ENCODE data around the gene GTPBP2.

GTPBP2 gene

DNA sequence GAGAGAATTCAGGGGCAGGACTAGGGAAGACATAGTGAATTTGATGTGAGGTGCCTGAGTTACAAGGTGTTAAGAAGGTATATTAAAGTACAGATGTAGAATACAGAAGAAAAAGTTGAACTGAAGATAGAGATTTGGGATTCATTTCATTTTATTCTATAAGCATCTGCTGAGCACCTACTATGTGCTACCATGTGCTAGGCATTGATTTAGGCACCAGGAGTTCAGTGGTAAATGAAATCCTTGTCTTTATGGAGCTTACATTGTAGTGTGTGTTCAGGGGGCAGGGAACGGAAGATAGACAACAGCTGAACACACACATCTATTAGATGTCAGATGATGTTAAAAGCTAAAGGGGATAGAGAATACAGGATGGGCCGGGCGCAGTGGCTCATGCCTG lies 18.5 kb upstream of the GTPBP2 start:
- H3K4me3 ChIP-seq (ENCODE audit: low read depth, low read length): no peak overlapping the region
- TF ChIP-seq, protein P1, sequence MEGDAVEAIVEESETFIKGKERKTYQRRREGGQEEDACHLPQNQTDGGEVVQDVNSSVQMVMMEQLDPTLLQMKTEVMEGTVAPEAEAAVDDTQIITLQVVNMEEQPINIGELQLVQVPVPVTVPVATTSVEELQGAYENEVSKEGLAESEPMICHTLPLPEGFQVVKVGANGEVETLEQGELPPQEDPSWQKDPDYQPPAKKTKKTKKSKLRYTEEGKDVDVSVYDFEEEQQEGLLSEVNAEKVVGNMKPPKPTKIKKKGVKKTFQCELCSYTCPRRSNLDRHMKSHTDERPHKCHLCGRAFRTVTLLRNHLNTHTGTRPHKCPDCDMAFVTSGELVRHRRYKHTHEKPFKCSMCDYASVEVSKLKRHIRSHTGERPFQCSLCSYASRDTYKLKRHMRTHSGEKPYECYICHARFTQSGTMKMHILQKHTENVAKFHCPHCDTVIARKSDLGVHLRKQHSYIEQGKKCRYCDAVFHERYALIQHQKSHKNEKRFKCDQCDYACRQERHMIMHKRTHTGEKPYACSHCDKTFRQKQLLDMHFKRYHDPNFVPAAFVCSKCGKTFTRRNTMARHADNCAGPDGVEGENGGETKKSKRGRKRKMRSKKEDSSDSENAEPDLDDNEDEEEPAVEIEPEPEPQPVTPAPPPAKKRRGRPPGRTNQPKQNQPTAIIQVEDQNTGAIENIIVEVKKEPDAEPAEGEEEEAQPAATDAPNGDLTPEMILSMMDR (IDR thresholded peaks at IDR 0.05; ENCODE audit: low read depth, low read length): no peak

DNA sequence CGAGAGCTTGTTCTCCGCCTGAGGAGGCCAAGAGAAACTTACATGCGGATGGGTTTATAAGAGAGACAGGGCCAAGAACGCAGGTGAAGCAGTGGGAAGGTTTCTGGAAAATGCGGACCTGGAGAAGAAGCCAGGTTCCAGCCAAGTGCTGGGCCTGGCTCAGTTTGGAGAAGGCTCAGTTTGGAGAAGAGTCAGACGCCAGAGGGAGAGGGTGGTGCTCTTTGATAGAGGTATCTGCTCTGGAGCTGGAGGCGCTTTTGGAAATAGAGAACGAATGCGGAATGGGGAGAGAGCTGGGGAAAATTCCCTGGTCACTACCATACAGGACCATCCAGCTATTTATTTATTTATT lies 16.5 kb upstream of the GTPBP2 start:
- TF ChIP-seq, protein P1 (IDR thresholded peaks at IDR 0.05; ENCODE audit: low read depth, low read length): no peak
- H3K4me3 ChIP-seq (ENCODE audit: low read depth, low read length): peak overlapping the region; percentile 23; the same call in 1 of the 2 replicates

DNA sequence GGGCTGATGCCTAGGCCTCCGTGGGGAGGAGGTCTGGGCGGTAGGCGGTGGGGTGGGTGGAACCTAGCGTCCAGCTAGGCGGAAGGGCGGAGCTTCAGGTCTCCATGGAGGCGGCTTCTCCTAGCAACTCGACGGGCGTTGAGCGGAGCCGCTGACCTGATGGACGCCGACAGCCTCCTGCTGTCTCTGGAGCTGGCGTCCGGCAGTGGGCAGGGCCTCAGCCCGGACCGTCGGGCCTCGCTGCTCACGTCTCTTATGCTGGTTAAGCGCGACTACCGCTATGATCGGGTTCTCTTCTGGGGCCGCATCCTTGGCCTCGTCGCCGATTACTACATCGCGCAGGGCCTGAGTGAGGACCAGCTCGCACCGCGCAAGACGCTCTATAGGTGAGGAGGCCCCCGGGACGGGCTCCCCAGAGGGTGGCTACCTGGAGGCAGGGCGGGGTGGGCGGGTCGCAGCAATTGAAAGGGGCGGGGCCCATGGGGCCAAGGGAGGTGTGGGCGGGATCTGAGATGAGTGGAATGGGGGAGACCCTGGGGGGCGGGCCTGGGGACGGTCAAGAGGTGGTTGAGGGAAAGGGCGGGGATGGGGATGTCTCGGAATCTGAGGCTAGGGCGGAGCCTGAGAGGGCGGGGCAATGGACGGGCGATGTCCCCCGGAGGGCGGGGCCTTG lies 16.0 kb upstream of the GTPBP2 start, which contains the start of gene RSPH9:
Gene RSPH9, plus strand, starts transcription at position 97 of the 673 bp plus-strand sequence. Its CDS starts 63 bp downstream, at position 160.
- TF ChIP-seq, protein P1 (IDR thresholded peaks at IDR 0.05; ENCODE audit: low read depth, low read length): no peak
- H3K4me3 ChIP-seq (ENCODE audit: low read depth, low read length): peak within 1 kb of the TSS; percentile 29

DNA sequence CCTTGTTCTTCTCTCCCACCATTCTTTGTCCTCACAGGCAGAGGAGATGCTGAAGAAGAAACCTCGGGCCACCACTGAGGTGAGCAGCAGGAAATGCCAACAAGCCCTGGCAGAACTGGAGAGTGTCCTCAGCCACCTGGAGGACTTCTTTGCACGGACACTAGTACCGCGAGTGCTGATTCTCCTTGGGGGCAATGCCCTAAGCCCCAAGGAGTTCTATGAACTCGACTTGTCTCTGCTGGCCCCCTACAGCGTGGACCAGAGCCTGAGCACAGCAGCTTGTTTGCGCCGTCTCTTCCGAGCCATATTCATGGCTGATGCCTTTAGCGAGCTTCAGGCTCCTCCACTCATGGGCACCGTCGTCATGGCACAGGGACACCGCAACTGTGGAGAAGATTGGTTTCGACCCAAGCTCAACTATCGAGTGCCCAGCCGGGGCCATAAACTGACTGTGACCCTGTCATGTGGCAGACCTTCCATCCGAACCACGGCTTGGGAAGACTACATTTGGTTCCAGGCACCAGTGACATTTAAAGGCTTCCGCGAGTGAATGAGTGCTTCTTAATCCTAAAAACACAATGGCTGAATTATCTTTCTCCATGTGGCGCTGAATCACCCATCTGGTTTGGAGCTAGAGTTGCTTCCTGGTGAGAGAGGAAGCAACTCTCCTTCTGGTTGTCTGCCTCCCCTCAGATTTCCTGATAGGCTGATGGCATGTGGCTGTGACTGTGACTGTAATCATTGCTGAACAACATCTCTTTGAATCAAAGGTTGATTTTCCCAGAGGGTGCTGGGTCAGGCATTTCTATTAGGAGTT lies 11.1 kb upstream of the GTPBP2 start:
- TF ChIP-seq, protein P1 (IDR thresholded peaks at IDR 0.05; ENCODE audit: low read depth, low read length): no peak
- no peak overlapping the region for H3K4me3 ChIP-seq (ENCODE audit: low read depth, low read length)

DNA sequence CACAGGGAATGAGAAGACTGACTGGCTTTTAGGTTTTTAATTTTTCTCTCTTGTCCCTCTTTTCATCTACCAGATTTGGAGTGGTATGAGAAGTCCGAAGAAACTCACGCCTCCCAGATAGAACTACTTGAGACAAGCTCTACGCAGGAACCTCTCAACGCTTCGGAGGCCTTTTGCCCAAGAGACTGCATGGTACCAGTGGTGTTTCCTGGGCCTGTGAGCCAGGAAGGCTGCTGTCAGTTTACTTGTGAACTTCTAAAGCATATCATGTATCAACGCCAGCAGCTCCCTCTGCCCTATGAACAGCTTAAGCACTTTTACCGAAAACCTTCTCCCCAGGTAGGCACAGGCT lies 7.2 kb upstream of the GTPBP2 start:
- H3K4me3 ChIP-seq (ENCODE audit: low read depth, low read length): peak overlapping the region; percentile 94
- TF ChIP-seq, protein P1 (IDR thresholded peaks at IDR 0.05; ENCODE audit: low read depth, low read length): no peak

DNA sequence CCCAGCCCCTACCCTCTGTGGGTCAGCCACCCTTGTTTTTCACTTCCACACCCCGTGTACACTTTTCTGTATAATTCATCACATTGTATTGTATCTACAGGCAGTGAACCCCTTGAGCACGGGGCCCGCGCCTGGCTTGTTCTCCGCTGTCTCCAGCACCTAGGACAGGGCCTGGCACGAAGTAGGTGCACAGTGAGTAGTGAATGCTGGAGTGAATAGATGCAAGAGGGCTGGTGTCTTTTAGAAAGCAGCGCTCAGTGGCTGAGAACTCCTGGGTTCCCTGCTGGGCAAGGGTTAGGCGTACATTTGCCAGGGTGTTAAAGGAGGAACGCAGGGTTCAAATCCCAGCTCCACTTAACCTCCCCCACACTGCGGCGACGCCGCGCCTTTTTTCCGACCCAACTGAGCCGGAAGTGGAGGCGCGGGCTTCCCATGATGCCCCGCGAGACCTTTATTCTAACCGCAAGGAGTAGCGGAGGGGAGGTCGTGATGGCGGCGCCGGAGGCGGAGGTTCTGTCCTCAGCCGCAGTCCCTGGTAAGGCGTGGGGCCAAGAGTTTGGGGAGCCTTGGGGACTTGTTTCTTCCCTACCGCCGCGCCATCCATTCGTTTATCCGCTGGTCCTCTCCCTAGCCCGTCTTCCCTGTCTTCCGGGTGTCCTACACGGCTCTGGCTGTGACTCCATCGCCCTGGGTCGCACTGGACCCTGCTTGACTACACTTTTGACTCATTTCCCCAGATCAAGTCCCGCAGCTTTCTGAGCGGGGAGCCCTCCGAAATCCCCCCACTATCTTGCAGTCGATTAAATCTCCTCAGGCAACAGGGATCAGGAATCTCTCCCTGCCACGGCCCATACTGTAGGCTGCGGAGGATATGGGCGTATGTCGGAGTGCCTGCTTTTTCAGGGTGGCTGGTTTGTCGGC lies 6.6 kb upstream of the GTPBP2 start, which contains the start of gene MAD2L1BP:
Gene MAD2L1BP, plus strand, starts transcription at position 454 of the 921 bp plus-strand sequence. Its CDS starts 36 bp downstream, at position 490.
- TF ChIP-seq, protein P1 (IDR thresholded peaks at IDR 0.05; ENCODE audit: low read depth, low read length): no peak
- H3K4me3 ChIP-seq (ENCODE audit: low read depth, low read length): peak within 1 kb of the TSS; percentile 94
